ENCODE data around the gene TRIM2. TPM values are rescaled to one million over a fixed set of nuclear protein-coding genes. Genes with fewer than 3 reads are reported as not detected.
A peak's percentile ranks its signal among the peaks of the same experiment; 100 is the strongest.

TRIM2 gene
- total and polyA plus RNA-seq, 2 experiments from 2014 or later = 32.0 to 82.1 TPM

DNA sequence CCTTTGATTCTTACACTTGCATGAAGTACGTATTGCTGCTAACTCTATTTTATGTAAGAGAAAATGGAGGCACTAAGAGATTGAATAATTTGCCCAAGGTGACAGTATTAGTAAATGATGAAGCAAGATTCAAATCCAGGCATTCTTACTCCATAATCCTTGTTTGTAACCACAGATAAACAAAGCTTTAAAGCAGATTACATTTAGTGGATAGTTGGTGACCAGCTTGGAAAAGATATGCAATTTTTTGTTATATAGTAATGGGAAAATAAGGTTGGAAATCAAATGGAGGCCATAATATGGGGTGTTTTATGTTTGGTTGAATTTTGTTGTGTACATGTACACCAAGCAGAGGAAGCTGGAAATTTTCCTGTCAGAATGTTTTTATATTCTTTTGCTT lies 171.1 kb downstream of the TRIM2 start:
- Histone ChIP-seq H3K9me2 (replicated peaks; ENCODE audit: insufficient read depth) (no peaks in the 10 kb centered on the region), H3K4me2 (no peak overlapping the region), H4K20me1 (ENCODE audit: insufficient read depth, poor library complexity, severe bottlenecking) (no peaks in the 10 kb centered on the region), H3K79me2 (no peaks in the 10 kb centered on the region), H2AFZ (no peak overlapping the region), H3K36me3 (replicated peaks; ENCODE audit: insufficient read depth, low read depth) (no peaks in the 10 kb centered on the region), H3K4me3 (no peak overlapping the region), H3K9me3 (ENCODE audit: low read depth) (no peaks in the 10 kb centered on the region), H3K27ac (no peak overlapping the region), H3K27me3 (no peaks in the 10 kb centered on the region), H3K4me1 (ENCODE audit: insufficient read depth) (no peaks in the 10 kb centered on the region)
- TF ChIP-seq EZH2 (IDR thresholded peaks at IDR 0.05; ENCODE audit: borderline replicate concordance) = no peak
- no peak for TF ChIP-seq EZH2phosphoT487 (IDR thresholded peaks at IDR 0.05; ENCODE audit: low read depth, severe bottlenecking, unreplicated experiment)
- TF ChIP-seq, protein P1, sequence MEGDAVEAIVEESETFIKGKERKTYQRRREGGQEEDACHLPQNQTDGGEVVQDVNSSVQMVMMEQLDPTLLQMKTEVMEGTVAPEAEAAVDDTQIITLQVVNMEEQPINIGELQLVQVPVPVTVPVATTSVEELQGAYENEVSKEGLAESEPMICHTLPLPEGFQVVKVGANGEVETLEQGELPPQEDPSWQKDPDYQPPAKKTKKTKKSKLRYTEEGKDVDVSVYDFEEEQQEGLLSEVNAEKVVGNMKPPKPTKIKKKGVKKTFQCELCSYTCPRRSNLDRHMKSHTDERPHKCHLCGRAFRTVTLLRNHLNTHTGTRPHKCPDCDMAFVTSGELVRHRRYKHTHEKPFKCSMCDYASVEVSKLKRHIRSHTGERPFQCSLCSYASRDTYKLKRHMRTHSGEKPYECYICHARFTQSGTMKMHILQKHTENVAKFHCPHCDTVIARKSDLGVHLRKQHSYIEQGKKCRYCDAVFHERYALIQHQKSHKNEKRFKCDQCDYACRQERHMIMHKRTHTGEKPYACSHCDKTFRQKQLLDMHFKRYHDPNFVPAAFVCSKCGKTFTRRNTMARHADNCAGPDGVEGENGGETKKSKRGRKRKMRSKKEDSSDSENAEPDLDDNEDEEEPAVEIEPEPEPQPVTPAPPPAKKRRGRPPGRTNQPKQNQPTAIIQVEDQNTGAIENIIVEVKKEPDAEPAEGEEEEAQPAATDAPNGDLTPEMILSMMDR (IDR thresholded peaks at IDR 0.05; ENCODE audit: poor library complexity) = no peak
- DNase-seq (ENCODE audit: low spot score) = no peak
- 63% methylated on average over 1 of the region's 1 CpG for WGBS (ENCODE audit: low lambda C conversion rate, missing lambda C conversion rate)

DNA sequence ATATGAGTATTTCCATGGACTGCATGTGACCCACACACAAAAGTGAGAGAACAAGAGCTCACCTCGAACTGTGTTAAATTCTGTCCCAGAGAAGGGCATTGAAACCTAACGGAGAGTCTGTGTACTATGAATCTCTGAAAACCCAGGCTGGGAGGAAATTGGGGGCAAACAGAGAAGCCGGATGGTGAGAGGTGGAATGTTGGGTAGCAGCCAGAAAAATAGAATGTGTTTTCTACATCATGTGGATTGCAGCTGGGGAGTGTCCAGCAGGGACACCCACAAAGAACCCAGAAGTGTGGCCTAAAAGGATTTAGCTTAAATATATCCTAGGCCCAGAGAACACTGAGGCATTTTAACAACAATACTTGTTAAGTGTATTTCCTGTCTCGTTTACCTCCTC lies 178.9 kb downstream of the TRIM2 start:
- TF ChIP-seq EZH2 (IDR thresholded peaks at IDR 0.05; ENCODE audit: borderline replicate concordance) (no peak), EZH2phosphoT487 (IDR thresholded peaks at IDR 0.05; ENCODE audit: low read depth, severe bottlenecking, unreplicated experiment) (no peak)
- TF ChIP-seq, protein P1 (IDR thresholded peaks at IDR 0.05; ENCODE audit: poor library complexity) = no peak
- 79% methylated on average over 4 of the region's 4 CpGs for WGBS (ENCODE audit: low lambda C conversion rate, missing lambda C conversion rate)
- DNase-seq (ENCODE audit: low spot score) = no peak

DNA sequence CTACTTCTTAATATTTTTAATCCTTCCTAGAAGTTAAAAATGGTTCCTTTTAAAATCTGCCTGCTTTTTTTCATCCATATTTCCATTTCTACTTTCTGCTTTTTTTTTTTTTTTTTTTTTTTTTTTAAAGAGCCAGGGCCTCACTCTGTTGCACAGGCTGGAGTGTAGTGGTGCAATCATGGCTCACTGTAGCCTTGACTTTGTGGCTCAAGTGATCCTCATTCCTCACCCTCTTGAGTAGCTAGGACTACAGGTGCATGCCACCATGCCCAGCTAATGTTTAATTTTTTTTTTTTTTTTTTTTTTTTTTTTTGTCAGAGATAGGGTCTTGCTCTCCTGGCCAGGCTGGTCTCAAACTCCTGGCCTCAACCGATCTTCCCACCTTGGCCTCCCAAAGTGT lies 179.9 kb downstream of the TRIM2 start:
- Histone ChIP-seq H3K36me3 (replicated peaks; ENCODE audit: insufficient read depth, low read depth) (no peaks in the 10 kb centered on the region), H3K9me3 (ENCODE audit: low read depth) (no peaks in the 10 kb centered on the region), H3K79me2 (no peaks in the 10 kb centered on the region), H3K4me3 (no peak overlapping the region), H3K27me3 (no peaks in the 10 kb centered on the region), H2AFZ (no peak overlapping the region), H3K27ac (no peak overlapping the region), H3K9me2 (replicated peaks; ENCODE audit: insufficient read depth) (no peaks in the 10 kb centered on the region), H4K20me1 (ENCODE audit: insufficient read depth, poor library complexity, severe bottlenecking) (no peaks in the 10 kb centered on the region), H3K4me2 (no peak overlapping the region), H3K4me1 (ENCODE audit: insufficient read depth) (no peaks in the 10 kb centered on the region)
- no peak for DNase-seq (ENCODE audit: low spot score)
- TF ChIP-seq, protein P1 (IDR thresholded peaks at IDR 0.05; ENCODE audit: poor library complexity) = no peak
- TF ChIP-seq EZH2 (IDR thresholded peaks at IDR 0.05; ENCODE audit: borderline replicate concordance) (no peak), EZH2phosphoT487 (IDR thresholded peaks at IDR 0.05; ENCODE audit: low read depth, severe bottlenecking, unreplicated experiment) (no peak)
- WGBS (ENCODE audit: low lambda C conversion rate, missing lambda C conversion rate) = 100% methylated on average over 1 of the region's 1 CpG

More for the DNA sequence above, 178.9 kb downstream of the TRIM2 start:
- Histone ChIP-seq H3K9me3 (ENCODE audit: low read depth) (no peaks in the 10 kb centered on the region), H3K36me3 (replicated peaks; ENCODE audit: insufficient read depth, low read depth) (no peaks in the 10 kb centered on the region), H2AFZ (no peak overlapping the region), H3K9me2 (replicated peaks; ENCODE audit: insufficient read depth) (no peaks in the 10 kb centered on the region), H4K20me1 (ENCODE audit: insufficient read depth, poor library complexity, severe bottlenecking) (no peaks in the 10 kb centered on the region), H3K4me1 (ENCODE audit: insufficient read depth) (no peaks in the 10 kb centered on the region), H3K27me3 (no peaks in the 10 kb centered on the region), H3K4me3 (no peak overlapping the region), H3K79me2 (no peaks in the 10 kb centered on the region), H3K4me2 (no peak overlapping the region), H3K27ac (no peak overlapping the region)

DNA sequence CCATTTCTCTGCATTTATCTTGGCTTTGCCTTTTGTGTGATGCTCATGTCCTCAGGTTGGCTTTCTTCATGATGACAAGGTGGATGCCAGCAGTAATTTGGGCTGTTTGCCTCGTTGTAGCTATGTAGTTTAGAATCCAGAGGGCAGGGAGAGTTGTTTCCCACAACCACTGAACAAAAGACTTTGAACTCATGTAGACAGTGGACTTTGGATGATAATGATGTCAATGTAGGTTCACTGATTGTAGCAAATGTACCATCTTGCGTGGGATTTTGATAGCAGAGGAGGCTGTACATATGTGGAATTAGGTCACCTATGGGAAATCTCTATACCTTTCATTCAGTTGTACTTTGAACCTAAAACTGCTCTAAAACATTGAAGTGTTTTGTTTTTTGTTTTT lies 181.5 kb downstream of the TRIM2 start:
- WGBS (ENCODE audit: low lambda C conversion rate, missing lambda C conversion rate) = 80% methylated on average over 2 of the region's 2 CpGs
- no peak overlapping the region for H2AFZ ChIP-seq
- TF ChIP-seq, protein P1 (IDR thresholded peaks at IDR 0.05; ENCODE audit: poor library complexity) = no peak
- TF ChIP-seq EZH2 (IDR thresholded peaks at IDR 0.05; ENCODE audit: borderline replicate concordance) (no peak), EZH2phosphoT487 (IDR thresholded peaks at IDR 0.05; ENCODE audit: low read depth, severe bottlenecking, unreplicated experiment) (no peak)
- H3K79me2 ChIP-seq = no peaks in the 10 kb centered on the region
- no peaks in the 10 kb centered on the region for H3K9me3 ChIP-seq (ENCODE audit: low read depth)
- no peak overlapping the region for H3K27ac ChIP-seq
- H3K9me2 ChIP-seq (replicated peaks; ENCODE audit: insufficient read depth) = no peaks in the 10 kb centered on the region
- H4K20me1 ChIP-seq (ENCODE audit: insufficient read depth, poor library complexity, severe bottlenecking) = no peaks in the 10 kb centered on the region
- H3K4me1 ChIP-seq (ENCODE audit: insufficient read depth) = no peaks in the 10 kb centered on the region
- no peak overlapping the region for H3K4me3 ChIP-seq
- H3K4me2 ChIP-seq = no peak overlapping the region
- H3K36me3 ChIP-seq (replicated peaks; ENCODE audit: insufficient read depth, low read depth) = no peaks in the 10 kb centered on the region
- no peaks in the 10 kb centered on the region for H3K27me3 ChIP-seq
- DNase-seq (ENCODE audit: low spot score) = peak; percentile 6
